HUES6 (cell line): ENCODE results near the gene ZBTB5.
"Not testable (repeated sequence)": the region's sequence is repeated elsewhere in the genome, so short reads cannot be mapped to it uniquely, and the experiment has no call there.

ENCODE experiments used
- H3K27ac ChIP-seq: 2 replicates; pipeline ENCODE4 v1.7.0; 2013; ENCODE audit warnings: low read depth, mild to moderate bottlenecking, low read length, inconsistent platforms
- H3K27me3 ChIP-seq: 2 replicates; pipeline ENCODE4 v1.6.1; 2013; ENCODE audit warnings: low read length; ENCODE audit not compliant: control insufficient read depth, insufficient read depth
- H3K36me3 ChIP-seq: 2 replicates; pipeline ENCODE4 v1.6.1; 2013; ENCODE audit warnings: low read length; ENCODE audit not compliant: control insufficient read depth, insufficient read depth
- H3K4me1 ChIP-seq: 2 replicates; pipeline ENCODE4 v1.6.1; 2013; ENCODE audit warnings: low read length; ENCODE audit not compliant: control insufficient read depth, insufficient read depth
- H3K4me3 ChIP-seq: 2 replicates; pipeline ENCODE4 v1.5.1; 2013; ENCODE audit warnings: low read depth, low read length
- H3K9ac ChIP-seq: one replicate; pipeline ENCODE4 v1.6.1; 2013; ENCODE audit warnings: mild to moderate bottlenecking, low read length
- H3K9me3 ChIP-seq: 2 replicates; pipeline ENCODE4 v1.6.1; 2013; ENCODE audit warnings: low read depth, low read length; ENCODE audit not compliant: control insufficient read depth, insufficient read depth

Gene ZBTB5, protein sequence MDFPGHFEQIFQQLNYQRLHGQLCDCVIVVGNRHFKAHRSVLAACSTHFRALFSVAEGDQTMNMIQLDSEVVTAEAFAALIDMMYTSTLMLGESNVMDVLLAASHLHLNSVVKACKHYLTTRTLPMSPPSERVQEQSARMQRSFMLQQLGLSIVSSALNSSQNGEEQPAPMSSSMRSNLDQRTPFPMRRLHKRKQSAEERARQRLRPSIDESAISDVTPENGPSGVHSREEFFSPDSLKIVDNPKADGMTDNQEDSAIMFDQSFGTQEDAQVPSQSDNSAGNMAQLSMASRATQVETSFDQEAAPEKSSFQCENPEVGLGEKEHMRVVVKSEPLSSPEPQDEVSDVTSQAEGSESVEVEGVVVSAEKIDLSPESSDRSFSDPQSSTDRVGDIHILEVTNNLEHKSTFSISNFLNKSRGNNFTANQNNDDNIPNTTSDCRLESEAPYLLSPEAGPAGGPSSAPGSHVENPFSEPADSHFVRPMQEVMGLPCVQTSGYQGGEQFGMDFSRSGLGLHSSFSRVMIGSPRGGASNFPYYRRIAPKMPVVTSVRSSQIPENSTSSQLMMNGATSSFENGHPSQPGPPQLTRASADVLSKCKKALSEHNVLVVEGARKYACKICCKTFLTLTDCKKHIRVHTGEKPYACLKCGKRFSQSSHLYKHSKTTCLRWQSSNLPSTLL

DNA sequence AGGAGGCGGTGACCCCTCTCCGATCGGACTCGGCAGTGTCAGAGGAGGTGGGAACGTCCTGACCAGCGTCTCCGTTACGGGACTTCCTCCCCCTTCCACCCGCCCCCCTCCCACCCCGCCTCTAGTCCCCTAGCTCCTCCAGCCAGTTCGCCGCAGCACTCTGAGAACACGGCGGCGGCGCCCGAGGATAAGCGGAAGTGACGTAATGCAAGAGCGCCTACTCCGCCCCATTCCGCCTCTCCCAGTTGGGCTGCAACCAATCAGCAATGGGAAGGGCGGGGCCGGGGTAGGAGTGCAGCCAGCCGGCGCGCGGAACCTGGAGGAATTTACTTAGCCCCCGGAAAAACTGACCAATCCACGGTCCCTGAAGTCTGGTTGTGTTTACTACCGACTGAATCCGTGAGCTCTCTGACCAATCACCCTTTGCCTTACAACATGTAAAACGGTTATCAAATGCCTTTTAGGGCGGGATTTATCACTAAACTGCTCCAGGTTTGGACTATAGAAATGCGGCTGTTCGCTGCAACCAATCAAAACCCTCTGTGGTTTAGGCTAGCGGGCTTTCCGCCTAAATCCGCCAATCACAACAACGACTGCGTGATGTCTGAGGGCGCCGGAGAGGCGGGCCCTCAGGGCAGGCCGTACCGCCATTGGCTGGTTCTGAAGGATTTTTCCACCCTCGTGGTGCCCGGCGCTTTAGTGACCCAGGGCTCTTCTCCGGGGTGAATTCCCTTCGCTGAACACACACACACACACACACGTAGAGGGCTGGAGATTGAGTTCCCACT, at the start of gene ZBTB5:
TSS of gene ZBTB5 (minus strand) at position 202 of the 788 bp plus-strand sequence. CDS start 22,899 bp downstream, outside the sequence.
- Histone ChIP-seq H3K4me3 (peak within 1 kb of the TSS; percentile 77), H3K4me1 (peaks cover 8% of the 10 kb centered on the region), H3K36me3 (no peaks in the 10 kb centered on the region), H3K9me3 (no peaks in the 10 kb centered on the region), H3K27me3 (no peaks in the 10 kb centered on the region), H3K27ac (peak within 1 kb of the TSS; percentile 92), H3K9ac (peak within 1 kb of the TSS; percentile 94)

DNA sequence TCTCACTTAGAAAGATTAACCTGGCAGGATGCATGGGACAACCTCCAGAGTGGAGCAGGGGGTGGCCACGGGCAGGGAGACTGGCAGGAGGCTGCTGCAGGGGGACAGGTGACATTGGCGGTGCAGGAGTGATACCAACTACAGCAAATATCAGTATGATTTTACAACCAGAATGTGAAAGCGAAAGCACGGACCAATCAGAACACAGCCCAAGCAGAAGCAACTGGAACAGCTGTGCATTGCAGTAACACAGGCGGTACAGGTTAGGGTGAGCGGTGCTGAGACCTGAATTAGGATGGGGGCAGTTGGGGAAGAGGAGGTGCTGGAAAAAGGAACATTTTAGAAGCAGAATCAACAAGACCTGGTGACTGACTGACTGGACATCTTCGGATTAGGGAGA, 49.7 kb upstream of the ZBTB5 start:
- Histone ChIP-seq H3K4me3 (no peak overlapping the region), H3K9ac (no peak overlapping the region), H3K9me3 (no peaks in the 10 kb centered on the region), H3K27me3 (no peaks in the 10 kb centered on the region), H3K27ac (no peak overlapping the region), H3K36me3 (peaks cover 18% of the 10 kb centered on the region), H3K4me1 (no peaks in the 10 kb centered on the region)

DNA sequence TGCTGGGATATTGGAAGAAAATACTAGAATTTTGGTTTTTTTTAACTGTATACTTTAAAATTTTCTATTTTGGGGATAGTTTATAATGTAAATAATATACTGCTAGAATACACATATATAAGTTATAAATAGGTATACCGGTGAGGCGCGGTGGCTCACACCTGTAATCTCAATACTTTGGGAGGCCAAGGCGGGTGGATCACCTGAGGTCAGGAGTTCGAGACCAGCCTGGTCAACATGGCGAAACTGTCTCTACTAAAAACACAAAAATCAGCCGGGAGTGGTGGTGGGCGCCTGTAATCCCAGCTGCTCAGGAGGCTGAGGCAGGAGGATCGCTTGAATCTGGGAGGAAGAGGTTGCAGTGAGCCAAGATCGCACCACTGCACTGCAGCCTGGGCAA, 49.2 kb upstream of the ZBTB5 start:
- H3K9ac ChIP-seq, H3K27ac ChIP-seq, H3K4me1 ChIP-seq, H3K4me3 ChIP-seq, H3K27me3 ChIP-seq, H3K9me3 ChIP-seq: not testable (repeated sequence)
- peaks cover 17% of the 10 kb centered on the region for H3K36me3 ChIP-seq

DNA sequence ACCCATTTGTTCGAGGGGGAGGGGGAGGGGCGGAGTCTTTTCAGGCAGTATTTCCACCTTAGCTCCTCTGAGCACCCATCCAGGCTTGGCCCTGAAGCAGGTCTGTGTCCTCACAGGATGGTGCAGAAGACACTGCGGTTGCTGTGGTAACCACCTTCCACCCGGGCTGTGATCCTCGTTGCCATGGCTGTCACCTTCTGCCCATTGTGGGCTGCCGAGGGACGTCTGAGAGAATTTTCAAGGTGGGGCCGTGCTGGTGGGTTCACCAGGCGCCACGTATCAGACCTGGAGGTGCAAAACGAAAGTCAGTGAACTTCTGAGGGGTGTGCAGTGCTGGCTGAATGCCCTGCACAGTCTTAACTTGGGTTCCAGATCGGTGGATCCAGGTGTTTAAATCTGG, 47.2 kb upstream of the ZBTB5 start:
- no peak overlapping the region for H3K4me3 ChIP-seq
- H3K27me3 ChIP-seq = no peaks in the 10 kb centered on the region
- H3K9me3 ChIP-seq = no peaks in the 10 kb centered on the region
- H3K4me1 ChIP-seq = no peaks in the 10 kb centered on the region
- H3K27ac ChIP-seq = no peak overlapping the region
- H3K36me3 ChIP-seq = peaks cover 12% of the 10 kb centered on the region
- no peak overlapping the region for H3K9ac ChIP-seq

DNA sequence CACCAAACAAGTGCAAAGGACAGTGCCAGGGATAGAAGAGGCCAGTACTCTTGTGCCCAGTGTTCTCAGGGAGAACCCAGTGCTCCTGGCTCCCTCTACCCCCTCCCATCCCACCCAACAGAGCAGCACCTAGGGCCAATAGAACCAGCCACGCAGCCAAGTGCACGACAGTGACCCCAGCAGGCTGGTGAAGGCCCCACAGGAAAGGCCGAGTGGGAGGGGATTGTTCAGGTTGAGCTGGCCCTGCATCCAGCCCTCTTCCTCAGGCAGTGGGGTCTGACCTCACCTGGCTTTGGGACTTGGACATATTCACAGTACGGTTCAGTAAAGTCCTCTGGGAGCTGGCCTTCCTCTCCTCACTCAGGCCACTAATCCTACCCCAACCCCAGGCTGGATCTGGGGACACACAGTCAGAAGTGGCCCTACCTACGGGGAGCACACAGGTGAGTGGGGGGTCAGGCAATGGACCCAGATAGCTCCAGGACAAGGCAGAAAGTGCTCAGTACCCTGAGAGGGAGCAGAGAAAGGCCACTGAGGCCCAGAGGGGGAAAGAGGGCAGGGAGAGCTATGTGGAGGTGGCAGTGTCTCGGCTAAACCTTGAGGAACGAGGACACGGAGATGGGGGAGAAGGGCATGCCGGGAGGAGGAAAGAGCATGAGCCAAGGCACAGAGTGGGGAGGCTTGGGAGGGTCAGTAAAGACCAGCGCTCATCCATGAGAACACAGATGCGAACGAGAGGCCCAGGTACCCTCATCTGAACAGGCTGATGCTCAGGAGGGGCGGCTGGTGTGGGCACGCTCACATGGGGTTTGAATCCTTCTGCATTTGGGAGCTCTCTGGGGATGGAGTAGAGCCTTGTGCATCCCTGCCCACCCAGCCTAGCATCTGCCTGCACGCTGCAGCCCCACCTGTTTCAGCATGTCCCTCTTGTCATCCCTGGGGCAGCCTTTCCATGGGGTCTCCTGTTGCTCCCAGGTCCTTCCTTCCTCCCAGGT, 46.1 kb upstream of the ZBTB5 start:
- Histone ChIP-seq H3K9me3 (no peaks in the 10 kb centered on the region), H3K36me3 (peaks cover 22% of the 10 kb centered on the region), H3K9ac (no peak overlapping the region), H3K4me1 (no peaks in the 10 kb centered on the region), H3K27me3 (no peaks in the 10 kb centered on the region), H3K4me3 (no peak overlapping the region), H3K27ac (no peak overlapping the region)

DNA sequence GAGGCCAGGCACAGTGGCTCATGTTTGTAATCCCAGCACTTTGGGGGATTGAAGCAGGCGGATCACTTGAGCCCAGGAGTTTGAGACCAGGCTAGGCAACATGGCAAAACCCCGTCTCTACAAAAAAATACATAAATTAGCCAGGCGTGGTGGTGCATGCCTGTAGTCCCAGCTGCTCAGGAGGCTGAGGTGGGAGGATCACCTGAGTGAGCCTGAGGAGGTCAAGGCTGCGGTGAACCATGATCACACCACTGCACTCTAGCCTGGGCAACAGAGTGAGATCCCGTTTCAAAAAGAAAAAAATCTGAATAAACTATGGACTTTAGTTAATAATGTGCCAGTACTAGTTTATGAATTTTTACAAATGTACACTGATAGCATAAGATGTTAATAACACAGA, 44.8 kb upstream of the ZBTB5 start:
- H3K4me1 ChIP-seq, H3K9ac ChIP-seq, H3K4me3 ChIP-seq, H3K27me3 ChIP-seq, H3K9me3 ChIP-seq, H3K27ac ChIP-seq: not testable (repeated sequence)
- peaks cover 25% of the 10 kb centered on the region for H3K36me3 ChIP-seq

DNA sequence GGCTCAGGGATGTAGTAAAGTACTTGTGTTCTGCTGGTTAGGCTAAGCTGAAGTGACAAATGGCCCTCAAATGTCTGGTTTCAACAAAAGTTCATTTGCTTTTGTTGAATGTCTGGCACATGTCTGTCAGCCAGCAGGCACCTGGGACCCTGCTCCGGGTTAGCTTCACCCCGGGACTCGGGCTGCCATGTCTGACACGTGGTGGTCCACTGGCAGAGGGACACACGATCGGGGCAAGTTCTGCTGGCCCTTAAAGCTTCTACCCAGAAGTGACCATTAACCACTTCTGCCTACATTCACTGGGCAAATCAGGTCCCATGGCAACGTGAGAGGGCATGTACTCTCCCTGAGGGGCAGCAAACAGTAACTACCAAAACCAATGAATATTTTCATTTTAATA, 44.3 kb upstream of the ZBTB5 start:
- H3K4me1 ChIP-seq = no peaks in the 10 kb centered on the region
- H3K36me3 ChIP-seq = peaks cover 29% of the 10 kb centered on the region
- H3K27me3 ChIP-seq = no peaks in the 10 kb centered on the region
- no peaks in the 10 kb centered on the region for H3K9me3 ChIP-seq
- no peak overlapping the region for H3K27ac ChIP-seq
- H3K4me3 ChIP-seq = no peak overlapping the region
- no peak overlapping the region for H3K9ac ChIP-seq

DNA sequence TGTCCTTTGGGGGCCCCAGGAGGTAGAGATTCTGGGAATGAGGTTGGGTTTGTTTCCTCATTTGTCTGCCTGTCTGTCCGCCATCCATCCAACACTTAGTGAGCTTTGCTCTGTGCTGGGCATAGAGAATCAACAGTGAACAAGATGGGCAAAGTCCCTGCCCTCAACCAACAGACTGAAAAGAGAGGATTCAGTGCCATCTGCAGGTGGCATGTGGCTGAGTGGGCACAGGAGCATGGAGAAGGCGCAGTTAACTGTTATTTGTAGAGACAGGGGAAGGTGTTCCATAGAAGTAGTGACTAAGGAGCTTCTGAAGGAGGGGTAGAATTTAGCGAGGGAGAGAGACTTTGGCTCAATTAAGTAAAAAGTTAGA, 43.6 kb upstream of the ZBTB5 start:
- peaks cover 30% of the 10 kb centered on the region for H3K36me3 ChIP-seq
- no peaks in the 10 kb centered on the region for H3K4me1 ChIP-seq
- H3K9me3 ChIP-seq = no peaks in the 10 kb centered on the region
- H3K27me3 ChIP-seq = no peaks in the 10 kb centered on the region
- no peak overlapping the region for H3K27ac ChIP-seq
- no peak overlapping the region for H3K4me3 ChIP-seq
- H3K9ac ChIP-seq = no peak overlapping the region

DNA sequence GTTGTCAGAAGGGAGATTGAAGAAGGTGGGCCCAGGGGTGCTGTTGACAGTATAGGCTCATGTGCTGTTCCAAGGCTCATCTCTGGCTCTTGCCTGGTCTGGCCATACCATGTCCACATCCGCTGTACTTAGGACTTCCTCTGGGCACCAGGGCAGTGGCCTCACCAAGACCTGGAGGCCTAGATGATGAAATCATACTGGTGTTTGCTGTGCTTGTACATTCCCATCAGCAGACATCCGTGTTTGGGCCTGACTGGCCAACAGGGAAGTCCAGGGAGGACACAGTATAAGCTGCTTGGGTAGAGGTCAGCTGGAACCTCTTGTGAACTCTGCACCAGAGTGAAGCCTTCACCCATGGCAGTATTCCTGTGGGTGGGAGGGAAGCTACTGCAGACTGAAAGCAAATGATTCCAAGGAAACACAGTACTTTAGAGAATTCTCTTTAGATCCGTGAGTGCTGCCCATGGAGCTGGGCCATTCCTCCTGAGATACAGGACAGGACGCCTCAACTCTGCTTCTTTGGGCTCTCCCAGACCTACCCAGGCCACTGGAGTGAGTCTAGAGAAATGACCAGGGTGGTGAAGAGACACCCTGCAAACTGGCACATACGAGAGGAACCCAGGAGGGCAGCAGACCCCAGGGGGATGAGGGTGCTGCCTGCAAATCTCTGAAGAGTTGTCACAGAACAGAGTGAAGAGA, 43.0 kb upstream of the ZBTB5 start:
- Histone ChIP-seq H3K9me3 (no peaks in the 10 kb centered on the region), H3K36me3 (peaks cover 36% of the 10 kb centered on the region), H3K27me3 (no peaks in the 10 kb centered on the region), H3K4me3 (no peak overlapping the region), H3K27ac (no peak overlapping the region), H3K4me1 (no peaks in the 10 kb centered on the region), H3K9ac (no peak overlapping the region)

DNA sequence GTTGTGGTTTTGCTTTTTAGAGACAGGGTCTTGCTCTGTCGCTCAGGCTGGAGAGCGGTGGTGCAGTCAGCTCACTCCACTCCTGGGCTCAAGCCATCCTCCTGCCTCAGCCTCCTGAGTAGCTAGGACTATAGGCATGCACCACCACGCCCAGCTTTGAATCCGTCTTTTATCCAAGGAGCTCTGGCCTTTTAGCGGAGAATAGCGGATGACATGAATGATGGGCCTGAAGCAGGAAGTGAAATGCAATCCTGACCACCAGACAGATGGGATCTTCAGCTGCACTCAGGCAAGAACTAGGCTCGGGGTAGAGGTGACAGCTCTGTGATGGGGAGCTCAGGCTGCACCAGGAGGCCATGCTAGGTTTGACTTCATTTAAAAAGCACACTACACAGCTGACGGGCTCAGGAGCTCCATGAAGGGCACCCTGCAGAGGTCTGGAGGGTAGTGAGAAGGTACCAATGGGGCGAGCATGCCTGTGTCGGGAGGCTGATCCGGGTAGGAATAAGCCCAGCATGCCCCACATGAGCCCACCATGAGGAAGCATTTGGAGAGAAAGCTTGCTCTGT, 42.4 kb upstream of the ZBTB5 start:
- H3K9ac ChIP-seq = no peak overlapping the region
- no peaks in the 10 kb centered on the region for H3K4me1 ChIP-seq
- H3K36me3 ChIP-seq = peaks cover 42% of the 10 kb centered on the region
- H3K4me3 ChIP-seq = no peak overlapping the region
- H3K27me3 ChIP-seq = no peaks in the 10 kb centered on the region
- H3K27ac ChIP-seq = no peak overlapping the region
- H3K9me3 ChIP-seq = no peaks in the 10 kb centered on the region
